TTC549 (cell line): ENCODE data around the gene MC4R.

ENCODE experiments used
- FAIRE-seq: peaks from 2 replicates; lab custom pipeline; 2012; peaks lifted over from hg19 to GRCh38; lab: Jason Lieb, UNC

The MC4R gene

GRCh38 chr18:60327880-60328279 lies 44.7 kb downstream of the MC4R start:
- no peak for FAIRE-seq

GRCh38 chr18:60322591-60322990 lies 50.0 kb downstream of the MC4R start:
- FAIRE-seq: no peak
